H1 (cell line): Measurements from ENCODE around the gene NAT8L. TPM values are rescaled to one million over a fixed set of nuclear protein-coding genes. Genes with fewer than 3 reads are reported as not detected.

Experiments
- BCL11A ChIP-seq, 2 experiments: IDR thresholded peaks; one replicate each; pipeline ENCODE4 v1.6.1; 2011; ENCODE audit warnings: low read depth in 2 of 2, low read length in 2 of 2, mild to moderate bottlenecking in 2 of 2
- CHD7 ChIP-seq: fragments of 300-600 bp; sonication (generic); IDR thresholded peaks from 2 replicates; pipeline ENCODE4 v1.7.1; 2012; ENCODE audit warnings: low read length, moderate library complexity, mild to moderate bottlenecking, inconsistent platforms; ENCODE audit not compliant: insufficient replicate concordance
- MAFK ChIP-seq: IDR thresholded peaks from 2 replicates; pipeline ENCODE4 v1.6.1; 2012; ENCODE audit warnings: low read depth, mild to moderate bottlenecking, improper control_type of control experiment, low read length
- POU5F1 ChIP-seq: IDR thresholded peaks from 2 replicates; pipeline ENCODE4 v1.6.1; 2011; ENCODE audit warnings: low read depth, mild to moderate bottlenecking, low read length, moderate library complexity
- RAD21 ChIP-seq, 2 experiments: IDR thresholded peaks in 1 of 2; conservative IDR thresholded peaks in 1 of 2; 2 replicates each; pipeline ENCODE4 v1.6.1; 2011; ENCODE audit warnings: low read depth in 2 of 2, low read length in 2 of 2, improper control_type of control experiment in 1 of 2, inconsistent platforms in 1 of 2, mild to moderate bottlenecking in 1 of 2, moderate library complexity in 1 of 2
- RXRA ChIP-seq: IDR thresholded peaks from 2 replicates; pipeline ENCODE4 v1.6.1; 2011; ENCODE audit warnings: low read depth, mild to moderate bottlenecking, low read length, moderate library complexity; ENCODE audit not compliant: insufficient read depth
- TAF7 ChIP-seq: optimal IDR thresholded peaks from 2 replicates; pipeline ENCODE3; 2011; ENCODE audit warnings: low read depth, mild to moderate bottlenecking, inconsistent platforms, low read length, moderate library complexity, borderline replicate concordance
- polyA plus RNA-seq, 7 experiments: library from polyadenylated mRNA; depleted of rRNA in 3 of 7; stranded (reverse) in 5 of 7; unstranded in 2 of 7; fragments of >200 nt in 5 of 7; fragments of 200-250 nt in 2 of 7; gene quantifications; 1 replicate in 5 of 7; 2 replicates in 1 of 7; 4 replicates in 1 of 7; pipeline versions ENCODE4 v1.2.1 to v1.2.3, GENCODE V29; 2011 to 2013; ENCODE audit warnings: missing spikeins in 2 of 7, mixed read lengths in 2 of 7
- total RNA-seq: library from RNA; stranded (reverse); fragmentation: NEBNext Ultra II Directional; extraction: Animal tissue kit (Norgen Biotek cat#: 25700); gene quantifications from 2 replicates; pipeline ENCODE4 v1.2.1, GENCODE V29; 2021

NAT8L gene
- total and polyA plus RNA-seq, 2 of the 8 experiments (the other 6 are each of a cell fraction or from before 2014, with no cell fraction given): 10.8 TPM

- TF ChIP-seq RAD21 (IDR thresholded peaks at IDR 0.05 in 1 of 2, conservative IDR thresholded peaks at IDR 0.05 in 1 of 2; ENCODE audit: low read depth in 2 of 2, low read length in 2 of 2) (no peak), TAF7 (no peak), RXRA (no peak), BCL11A (IDR thresholded peaks at IDR 0.05; ENCODE audit: low read depth in 2 of 2, low read length in 2 of 2) (no peak), CHD7 (no peak), POU5F1 (no peak), MAFK (no peak)
These were observed 15.6 kb upstream of the NAT8L start (continued) for GRCh38 chr4:2043396-2044118.
